ENCODE results near the gene KRT77. TPM values are rescaled to one million over a fixed set of nuclear protein-coding genes. Genes with fewer than 3 reads are reported as not detected.

Gene KRT77
- total RNA-seq, 3 donors from 2014 or later = not detected

DNA sequence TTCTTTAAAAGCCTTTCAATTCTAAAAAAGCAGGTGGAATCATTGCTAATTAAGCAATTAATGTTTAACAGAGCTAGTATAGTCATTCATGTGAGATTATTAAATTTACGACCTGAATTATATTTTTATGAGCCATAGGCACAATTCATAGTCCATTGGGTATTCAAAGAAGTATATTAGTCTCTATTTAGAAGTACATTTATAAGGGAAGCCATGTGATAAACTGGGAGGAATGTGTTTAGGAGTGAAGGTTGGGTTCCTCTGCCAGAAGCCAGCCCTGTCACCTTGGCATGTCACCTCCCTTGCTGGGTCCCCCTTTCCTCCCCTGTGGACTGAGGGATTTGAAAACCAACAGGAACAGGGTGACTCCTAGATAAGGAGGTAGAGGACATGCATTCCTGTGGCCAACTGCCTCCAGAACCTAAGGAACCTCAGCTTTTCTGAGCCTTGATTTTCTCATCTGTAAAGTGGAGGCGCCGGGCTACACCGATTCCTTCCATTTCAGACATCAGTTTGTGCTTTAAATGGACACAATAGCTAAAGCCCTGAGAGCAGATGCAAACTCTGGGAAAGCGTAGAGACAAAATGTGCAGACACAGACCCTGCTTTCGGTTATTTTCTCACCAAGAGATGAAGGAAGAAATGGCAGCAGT, 45.9 kb downstream of the KRT77 start:
- no peaks in the 10 kb centered on the region for H3K9me3 Mint-ChIP-seq

DNA sequence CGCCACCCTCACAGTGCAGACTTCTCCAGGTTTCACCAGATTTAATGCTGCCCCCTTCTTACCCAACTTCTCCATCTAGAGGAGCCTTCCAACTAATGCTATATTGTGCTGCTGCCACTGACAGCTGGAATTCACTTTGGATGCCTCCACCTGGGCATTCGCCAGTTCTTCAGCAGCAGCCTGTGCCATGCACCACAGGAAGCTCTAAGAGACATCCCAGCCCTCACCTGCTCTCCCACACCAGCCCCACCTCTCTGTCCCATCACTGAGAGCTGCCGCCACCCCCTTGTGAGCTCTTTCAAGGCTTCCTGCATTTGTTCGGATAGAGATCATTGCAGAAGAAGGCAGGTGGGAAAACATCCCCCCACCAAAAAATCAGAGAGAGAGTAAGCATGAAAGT, 46.7 kb downstream of the KRT77 start:
- Mint-ChIP-seq H3K4me1 (ENCODE audit: low read depth) (no peaks in the 10 kb centered on the region), H3K4me3 (no peak overlapping the region), H3K36me3 (ENCODE audit: insufficient read depth) (no peaks in the 10 kb centered on the region), H3K9me3 (no peaks in the 10 kb centered on the region), H3K27me3 (ENCODE audit: low read depth) (no peaks in the 10 kb centered on the region)
- DNase-seq = no peak
- ATAC-seq = no peak

More for the DNA sequence above, 45.9 kb downstream of the KRT77 start:
- no peaks in the 10 kb centered on the region for H3K27me3 Mint-ChIP-seq (ENCODE audit: low read depth)
- no peak overlapping the region for H3K4me3 Mint-ChIP-seq
- ATAC-seq (no peak), DNase-seq (no peak)
- H3K4me1 Mint-ChIP-seq (ENCODE audit: low read depth) = peaks cover 7% of the 10 kb centered on the region
- H3K36me3 Mint-ChIP-seq (ENCODE audit: insufficient read depth) = no peaks in the 10 kb centered on the region

DNA sequence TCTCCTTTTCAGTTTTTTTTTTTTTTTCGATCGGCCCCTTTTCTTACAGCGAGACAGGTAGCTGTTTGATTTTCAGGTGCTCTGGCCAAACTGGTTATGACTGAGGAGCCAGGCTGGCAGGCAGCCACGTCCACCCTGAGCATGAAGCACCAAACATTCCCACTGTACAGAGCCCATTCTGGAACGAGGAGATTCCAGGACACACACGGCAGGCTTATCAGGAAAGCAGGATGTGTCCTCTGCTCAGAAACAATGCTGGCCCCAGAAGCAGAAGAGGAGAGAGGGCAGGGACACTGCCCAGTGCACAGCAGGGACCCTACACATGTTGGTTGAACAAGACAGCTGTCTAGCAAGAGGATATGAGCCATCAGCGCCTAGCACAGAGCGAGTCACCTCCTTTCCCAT, 47.6 kb downstream of the KRT77 start:
- H3K9me3 Mint-ChIP-seq = no peaks in the 10 kb centered on the region
- no peak overlapping the region for H3K4me3 Mint-ChIP-seq
- no peaks in the 10 kb centered on the region for H3K36me3 Mint-ChIP-seq (ENCODE audit: insufficient read depth)
- ATAC-seq (no peak), DNase-seq (no peak)
- H3K4me1 Mint-ChIP-seq (ENCODE audit: low read depth) = no peaks in the 10 kb centered on the region
- no peaks in the 10 kb centered on the region for H3K27me3 Mint-ChIP-seq (ENCODE audit: low read depth)

DNA sequence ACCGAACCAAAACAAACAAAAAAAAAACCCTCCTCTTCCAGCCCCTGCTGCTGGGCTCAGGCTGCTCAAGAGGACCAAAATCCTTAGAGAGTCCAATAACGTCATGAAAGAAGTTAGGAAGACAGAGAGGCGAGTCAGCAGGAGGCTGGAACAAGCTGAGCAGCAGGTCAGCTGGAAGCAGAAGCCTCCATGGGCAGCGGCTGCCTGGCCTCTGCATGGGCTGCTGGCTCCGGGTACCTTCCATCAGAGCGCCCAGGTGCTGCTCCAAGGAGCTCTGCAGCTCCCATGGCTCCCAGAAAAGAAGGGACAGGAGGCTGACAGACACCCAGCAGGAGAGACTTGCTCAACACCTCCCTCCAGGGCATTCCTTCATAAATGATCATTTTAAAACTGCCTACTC, 48.1 kb downstream of the KRT77 start:
- DNase-seq (no peak), ATAC-seq (no peak)
- H3K27me3 Mint-ChIP-seq (ENCODE audit: low read depth) = no peaks in the 10 kb centered on the region
- H3K4me1 Mint-ChIP-seq (ENCODE audit: low read depth) = no peaks in the 10 kb centered on the region
- no peaks in the 10 kb centered on the region for H3K9me3 Mint-ChIP-seq
- no peaks in the 10 kb centered on the region for H3K36me3 Mint-ChIP-seq (ENCODE audit: insufficient read depth)
- H3K4me3 Mint-ChIP-seq = no peak overlapping the region

DNA sequence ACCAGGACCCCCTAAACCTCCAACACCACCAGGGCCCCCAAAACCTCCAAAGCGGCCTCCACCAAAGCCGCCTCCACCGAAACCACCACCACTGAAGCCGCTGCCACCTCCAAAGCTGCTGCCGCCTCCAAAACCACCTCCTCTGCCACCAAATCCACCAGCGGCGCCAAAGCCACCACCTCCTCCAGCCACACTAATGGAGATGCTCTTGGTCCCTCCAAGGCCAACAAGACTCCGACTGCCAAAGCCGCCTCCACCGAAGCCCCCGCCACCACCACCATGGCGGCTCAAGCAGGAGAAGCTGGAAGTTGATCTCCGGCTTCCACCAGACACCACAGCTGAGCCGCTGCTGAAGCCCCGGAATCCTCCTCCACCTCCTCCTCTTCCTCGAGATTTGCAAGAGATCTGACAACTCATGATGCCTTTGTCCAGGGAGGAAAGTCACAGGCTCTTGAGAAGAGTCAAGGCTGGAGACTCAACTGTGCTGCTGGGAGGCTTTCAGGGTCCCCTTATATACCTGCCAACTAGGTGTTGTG, 51.5 kb downstream of the KRT77 start, which contains the start of gene KRT2:
KRT2 (minus strand) TSS at position 486 of the 536 bp plus-strand sequence; CDS start at position 417, 69 bp downstream.
- H3K9me3 Mint-ChIP-seq = no peaks in the 10 kb centered on the region
- ATAC-seq (no peak), DNase-seq (no peak)
- H3K4me1 Mint-ChIP-seq (ENCODE audit: low read depth) = peaks cover 27% of the 10 kb centered on the region
- no peaks in the 10 kb centered on the region for H3K36me3 Mint-ChIP-seq (ENCODE audit: insufficient read depth)
- H3K4me3 Mint-ChIP-seq = no peak within 1 kb of the TSS
- H3K27me3 Mint-ChIP-seq (ENCODE audit: low read depth) = no peaks in the 10 kb centered on the region

DNA sequence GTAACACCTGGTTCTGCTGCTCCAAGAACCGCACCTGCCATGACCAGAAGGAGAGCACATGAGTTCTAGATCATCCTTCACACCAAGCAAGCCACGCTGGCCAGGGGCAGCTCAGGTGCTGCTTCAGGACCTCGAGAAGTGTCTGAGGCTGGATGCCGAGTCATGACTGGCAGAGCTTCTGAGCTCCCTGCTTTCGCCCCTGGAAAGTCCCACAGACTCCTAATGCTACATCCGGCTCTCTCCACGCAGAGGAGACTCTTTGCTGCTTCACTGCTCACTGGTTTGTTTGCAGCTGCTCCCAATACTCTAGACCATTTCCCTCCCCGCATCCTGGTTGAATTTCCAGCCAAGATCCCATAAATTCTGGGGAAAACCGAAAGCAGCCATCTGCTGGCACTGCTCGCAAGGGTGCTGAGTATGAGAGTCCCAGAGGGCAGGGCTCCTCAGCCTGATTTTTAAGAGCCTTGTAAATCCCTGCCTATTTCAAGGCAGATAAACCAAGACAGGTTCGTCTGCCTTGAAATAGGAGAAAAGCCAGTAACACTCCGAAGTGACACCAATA, 52.7 kb downstream of the KRT77 start:
- H3K36me3 Mint-ChIP-seq (ENCODE audit: insufficient read depth) = no peaks in the 10 kb centered on the region
- no peaks in the 10 kb centered on the region for H3K9me3 Mint-ChIP-seq
- no peak overlapping the region for H3K4me3 Mint-ChIP-seq
- H3K4me1 Mint-ChIP-seq (ENCODE audit: low read depth) = peaks cover 39% of the 10 kb centered on the region
- no peaks in the 10 kb centered on the region for H3K27me3 Mint-ChIP-seq (ENCODE audit: low read depth)
- DNase-seq (no peak), ATAC-seq (no peak)

DNA sequence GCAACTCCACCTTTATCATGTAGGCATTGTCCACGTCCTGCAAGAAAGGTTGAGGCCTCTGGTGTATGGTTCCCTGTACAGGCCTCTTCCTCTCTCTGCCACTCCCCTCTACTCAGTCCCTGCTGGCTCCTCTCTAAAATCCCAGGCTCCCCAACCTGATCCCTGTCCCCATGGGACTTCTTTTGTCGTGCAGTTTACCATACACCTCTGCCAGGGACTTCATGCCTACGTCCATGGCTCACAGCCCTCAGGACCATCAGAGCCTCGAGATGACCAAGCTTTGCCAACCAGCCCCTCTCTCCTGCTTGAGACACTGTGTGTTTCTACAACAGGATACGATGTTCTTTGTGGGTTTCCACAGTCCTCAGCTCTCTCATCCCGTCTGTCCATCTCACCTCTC, 54.3 kb downstream of the KRT77 start:
- Mint-ChIP-seq H3K4me3 (no peak overlapping the region), H3K9me3 (no peaks in the 10 kb centered on the region), H3K4me1 (ENCODE audit: low read depth) (peaks cover 54% of the 10 kb centered on the region), H3K27me3 (ENCODE audit: low read depth) (no peaks in the 10 kb centered on the region), H3K36me3 (ENCODE audit: insufficient read depth) (no peaks in the 10 kb centered on the region)
- DNase-seq (no peak), ATAC-seq (no peak)

DNA sequence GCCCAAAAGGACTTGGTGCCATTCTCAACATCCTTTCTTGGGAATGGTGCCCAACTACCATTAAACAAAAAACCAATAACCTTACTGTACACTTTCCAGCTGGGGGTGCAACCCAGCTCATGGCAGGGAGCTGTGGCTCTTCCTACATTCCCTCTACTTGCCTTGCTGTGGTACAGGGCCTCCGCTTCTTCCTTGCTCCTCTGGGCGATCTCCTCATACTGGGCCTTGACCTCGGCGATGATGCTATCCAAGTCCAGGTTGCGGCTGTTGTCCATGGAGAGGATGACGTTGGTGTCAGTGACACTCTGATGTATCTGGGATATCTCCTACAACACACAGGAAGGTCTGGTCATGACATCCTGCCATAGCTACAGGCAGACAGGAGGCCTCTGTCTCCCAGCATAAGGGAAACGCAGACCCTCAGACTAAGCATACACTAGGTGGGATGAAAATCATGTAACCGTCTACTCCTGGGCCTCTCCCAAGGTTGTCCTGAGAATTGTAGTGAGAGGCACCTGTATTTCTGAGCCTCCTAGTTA, 55.2 kb downstream of the KRT77 start:
- Mint-ChIP-seq H3K4me3 (no peak overlapping the region), H3K27me3 (ENCODE audit: low read depth) (no peaks in the 10 kb centered on the region), H3K36me3 (ENCODE audit: insufficient read depth) (no peaks in the 10 kb centered on the region), H3K4me1 (ENCODE audit: low read depth) (peaks cover 58% of the 10 kb centered on the region), H3K9me3 (no peaks in the 10 kb centered on the region)
- DNase-seq (no peak), ATAC-seq (no peak)

DNA sequence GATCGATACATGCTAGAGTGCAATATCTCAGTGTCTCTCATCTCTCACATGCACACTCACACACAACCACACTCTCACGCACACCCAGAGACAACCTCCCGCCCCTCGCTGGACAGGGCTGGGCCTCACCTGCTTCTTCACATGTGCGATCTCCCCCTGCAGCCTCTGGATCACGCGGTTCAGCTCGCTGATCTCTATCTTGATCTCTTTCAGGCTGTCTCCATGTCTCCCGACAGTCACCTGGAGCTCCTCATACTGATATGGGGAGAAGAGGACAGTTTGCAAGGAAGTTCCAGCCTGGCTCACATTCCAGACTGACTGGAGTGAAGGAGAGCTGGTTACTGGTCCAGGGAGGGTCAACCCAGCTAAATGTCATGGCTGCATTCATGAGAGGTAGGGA, 55.7 kb downstream of the KRT77 start:
- Mint-ChIP-seq H3K4me3 (no peak overlapping the region), H3K36me3 (ENCODE audit: insufficient read depth) (no peaks in the 10 kb centered on the region), H3K4me1 (ENCODE audit: low read depth) (peaks cover 62% of the 10 kb centered on the region), H3K9me3 (no peaks in the 10 kb centered on the region), H3K27me3 (ENCODE audit: low read depth) (no peaks in the 10 kb centered on the region)
- ATAC-seq = no peak
- no peak for DNase-seq

DNA sequence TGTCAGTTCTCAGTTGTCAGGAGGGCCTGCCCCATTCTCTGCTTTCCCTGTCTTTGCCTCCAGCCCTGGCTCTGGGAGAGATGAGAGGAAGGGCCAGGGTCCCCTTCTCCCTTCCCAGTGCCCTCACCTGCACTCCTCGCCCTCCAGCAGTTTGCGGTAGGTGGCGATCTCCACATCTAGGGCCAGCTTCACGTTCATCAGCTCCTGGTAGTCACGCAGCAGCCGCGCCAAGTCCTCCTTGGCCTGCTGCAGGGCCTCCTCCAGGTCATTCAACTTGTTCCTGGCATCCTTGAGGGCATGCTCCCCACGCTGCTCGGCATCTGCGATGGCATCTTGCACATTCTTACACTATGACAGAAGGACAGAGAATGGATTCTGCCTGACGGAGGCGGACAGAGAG, 56.7 kb downstream of the KRT77 start:
- Mint-ChIP-seq H3K9me3 (no peaks in the 10 kb centered on the region), H3K4me3 (no peak overlapping the region), H3K36me3 (ENCODE audit: insufficient read depth) (no peaks in the 10 kb centered on the region), H3K27me3 (ENCODE audit: low read depth) (no peaks in the 10 kb centered on the region), H3K4me1 (ENCODE audit: low read depth) (peaks cover 71% of the 10 kb centered on the region)
- ATAC-seq (no peak), DNase-seq (no peak)

DNA sequence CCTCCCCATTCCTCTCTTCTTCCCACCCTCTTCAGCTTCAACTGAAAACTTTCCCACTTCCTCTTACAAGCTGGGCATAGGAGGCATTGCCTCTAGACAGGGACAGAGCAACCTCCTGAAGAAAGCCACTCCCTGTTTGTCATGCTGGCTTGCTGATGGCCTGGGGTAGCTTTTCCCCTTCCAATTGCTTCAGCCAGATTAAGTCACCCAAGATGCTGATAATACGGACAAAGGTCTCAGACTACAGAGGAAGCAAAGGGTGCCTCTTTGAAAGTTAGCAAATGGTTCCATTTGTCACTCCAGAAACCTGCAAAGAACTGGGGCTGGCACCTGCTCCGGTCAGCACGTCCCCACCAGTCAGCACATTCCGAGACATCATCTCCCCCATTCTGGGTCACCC, 57.3 kb downstream of the KRT77 start:
- Mint-ChIP-seq H3K27me3 (ENCODE audit: low read depth) (no peaks in the 10 kb centered on the region), H3K36me3 (ENCODE audit: insufficient read depth) (no peaks in the 10 kb centered on the region), H3K9me3 (no peaks in the 10 kb centered on the region), H3K4me1 (ENCODE audit: low read depth) (peaks cover 77% of the 10 kb centered on the region), H3K4me3 (peak overlapping the region; percentile 35)
- ATAC-seq (no peak), DNase-seq (no peak)

DNA sequence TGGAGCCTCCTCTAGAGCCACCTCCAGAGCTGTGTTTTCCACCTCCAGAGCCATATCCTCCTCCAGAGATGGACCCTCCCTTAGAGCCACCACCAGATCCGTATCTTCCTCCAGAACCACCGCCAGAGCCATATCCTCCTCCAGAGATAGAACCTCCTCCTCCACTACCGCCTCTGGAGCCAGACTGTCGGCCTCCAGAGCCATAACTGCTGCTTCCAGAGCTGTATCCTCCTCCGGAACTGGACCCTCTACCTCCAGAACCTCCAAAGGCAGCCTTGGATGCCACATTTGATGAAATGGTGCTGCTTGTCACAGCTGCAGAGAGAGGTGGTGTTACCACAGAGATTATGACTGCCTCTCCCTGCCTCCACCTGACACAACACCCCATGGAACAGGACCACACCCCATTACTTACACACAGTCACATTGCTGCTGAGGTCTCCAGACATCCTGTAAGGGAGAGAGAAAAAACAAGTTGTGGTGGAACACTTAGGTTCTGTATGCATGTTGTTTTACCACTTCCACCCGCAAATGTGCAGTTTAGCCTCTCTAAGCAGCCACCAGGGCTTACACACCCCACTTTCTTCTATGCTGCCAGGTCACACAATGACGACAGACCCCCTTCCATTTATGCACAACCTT, 58.1 kb downstream of the KRT77 start:
- Mint-ChIP-seq H3K4me1 (ENCODE audit: low read depth) (peaks cover 80% of the 10 kb centered on the region), H3K9me3 (no peaks in the 10 kb centered on the region), H3K36me3 (ENCODE audit: insufficient read depth) (no peaks in the 10 kb centered on the region), H3K4me3 (no peak overlapping the region), H3K27me3 (ENCODE audit: low read depth) (no peaks in the 10 kb centered on the region)
- ATAC-seq (peak; percentile 74 to 80), DNase-seq (no peak)

DNA sequence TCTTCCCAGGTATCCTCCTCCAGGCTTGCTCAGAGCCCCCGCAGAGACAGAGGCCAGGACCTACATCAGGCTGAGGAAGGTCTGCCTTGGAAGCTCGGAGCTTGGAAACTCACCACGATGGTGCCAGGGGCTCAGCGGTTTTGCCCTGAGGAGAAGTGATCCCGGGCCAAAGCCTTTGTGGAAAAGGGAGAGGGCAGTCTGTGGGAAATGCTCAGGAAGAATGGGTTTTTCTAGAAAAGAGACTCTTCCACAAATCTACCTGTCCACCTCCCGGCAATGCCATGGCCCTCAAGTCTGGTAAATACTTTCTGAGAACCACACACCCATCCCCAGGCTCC, 59.3 kb downstream of the KRT77 start:
- ATAC-seq = no peak
- Mint-ChIP-seq H3K4me1 (ENCODE audit: low read depth) (peaks cover 75% of the 10 kb centered on the region), H3K4me3 (no peak overlapping the region), H3K36me3 (ENCODE audit: insufficient read depth) (no peaks in the 10 kb centered on the region), H3K27me3 (ENCODE audit: low read depth) (no peaks in the 10 kb centered on the region), H3K9me3 (no peaks in the 10 kb centered on the region)
- no peak for DNase-seq

DNA sequence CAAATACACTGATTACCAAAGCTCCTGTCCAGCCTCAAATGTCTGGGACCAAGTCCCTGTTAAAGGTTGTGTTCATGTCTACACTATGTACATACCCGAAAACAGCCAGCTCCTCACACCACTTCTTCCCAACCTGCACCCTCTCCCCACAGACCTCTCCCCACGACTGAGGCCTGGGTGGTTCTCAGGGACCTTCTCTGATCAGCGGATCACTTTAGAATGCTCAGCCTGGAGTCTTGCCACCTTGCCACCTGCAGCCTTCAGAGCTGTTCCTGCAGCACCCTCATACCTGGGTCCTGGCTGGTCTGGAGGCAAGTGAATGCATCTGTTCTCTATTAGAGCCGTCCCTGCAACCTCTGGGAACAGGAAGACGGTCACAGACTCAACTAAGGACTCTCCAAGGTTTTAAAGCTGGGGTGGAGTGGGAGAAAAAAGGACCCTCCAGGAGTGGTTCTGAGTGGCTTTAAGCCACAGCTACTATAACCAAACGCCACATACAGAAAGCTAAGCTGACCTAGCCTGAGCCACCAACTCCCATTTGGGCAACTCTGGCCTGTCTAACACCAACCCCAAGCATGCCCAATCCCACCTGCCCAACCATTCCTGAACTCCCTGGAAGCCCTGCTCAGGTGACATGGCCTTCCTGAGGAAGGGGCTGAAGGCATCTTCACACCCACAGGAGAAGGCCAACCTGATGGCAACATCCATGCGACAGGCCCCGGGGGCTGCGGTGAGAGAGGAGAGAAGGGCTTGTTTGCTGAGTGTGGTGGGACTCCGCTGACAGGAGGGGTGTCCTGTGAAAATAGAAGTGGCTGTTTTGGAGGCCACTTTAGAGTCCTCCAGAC, 59.9 kb downstream of the KRT77 start:
- Mint-ChIP-seq H3K36me3 (ENCODE audit: insufficient read depth) (no peaks in the 10 kb centered on the region), H3K9me3 (no peaks in the 10 kb centered on the region), H3K27me3 (ENCODE audit: low read depth) (no peaks in the 10 kb centered on the region), H3K4me3 (no peak overlapping the region), H3K4me1 (ENCODE audit: low read depth) (peaks cover 69% of the 10 kb centered on the region)
- no peak for DNase-seq
- no peak for ATAC-seq
